ENCODE measurements around the gene RNF103.

- TF ChIP-seq CTCF (IDR thresholded peaks at IDR 0.05) (no peak), POLR2A (IDR thresholded peaks at IDR 0.05) (no peak)
These were observed 53.6 kb downstream of the RNF103 start for GRCh38 chr2:86570059-86570458.

All from uterus (tissue), 2 donors.